ENCODE data around the gene IL17RA. TPM values are rescaled to one million over a fixed set of nuclear protein-coding genes. Genes with fewer than 3 reads are reported as not detected.

IL17RA gene
- total RNA-seq, 2 donors from 2014 or later: 7.9 to 12.2 TPM

GRCh38 chr22:17113600-17113999 lies 28.8 kb downstream of the IL17RA start:
- Histone ChIP-seq H3K36me3 (peaks cover 14% of the 10 kb centered on the region), H3K9me3 (no peaks in the 10 kb centered on the region), H3K27me3 (no peaks in the 10 kb centered on the region), H3K4me3 (no peak overlapping the region), H3K27ac (no peak overlapping the region), H3K4me1 (peaks cover 0 to 11% of the 10 kb centered on the region in 2 donors)
- DNase-seq (ENCODE audit: low spot score): no peak
- no peak for TF ChIP-seq CTCF (IDR thresholded peaks at IDR 0.05)

- no peak for DNase-seq (ENCODE audit: low spot score)
- Histone ChIP-seq H3K36me3 (peaks cover 6% of the 10 kb centered on the region), H3K4me3 (no peak overlapping the region), H3K4me1 (peaks cover 0 to 13% of the 10 kb centered on the region in 2 donors), H3K27ac (no peak overlapping the region), H3K27me3 (no peaks in the 10 kb centered on the region), H3K9me3 (no peaks in the 10 kb centered on the region)
- no peak for TF ChIP-seq CTCF (IDR thresholded peaks at IDR 0.05)
These were observed 29.5 kb downstream of the IL17RA start for GRCh38 chr22:17114173-17114897.

- peaks cover 1% of the 10 kb centered on the region for H3K36me3 ChIP-seq
These were observed 30.1 kb downstream of the IL17RA start for GRCh38 chr22:17114898-17115235.

GRCh38 chr22:17115236-17115635 lies 30.4 kb downstream of the IL17RA start:
- Histone ChIP-seq H3K9me3 (no peaks in the 10 kb centered on the region), H3K4me1 (peaks cover 0 to 18% of the 10 kb centered on the region in 2 donors), H3K4me3 (no peak overlapping the region), H3K36me3 (no peaks in the 10 kb centered on the region), H3K27me3 (no peaks in the 10 kb centered on the region), H3K27ac (no peak overlapping the region)
- no peak for DNase-seq (ENCODE audit: low spot score)
- TF ChIP-seq CTCF (IDR thresholded peaks at IDR 0.05): no peak

More at GRCh38 chr22:17114898-17115235, 30.1 kb downstream of the IL17RA start:
- peaks cover 0 to 18% of the 10 kb centered on the region in 2 donors for H3K4me1 ChIP-seq
- H3K27ac ChIP-seq: no peak overlapping the region
- no peak for TF ChIP-seq CTCF (IDR thresholded peaks at IDR 0.05)
- no peaks in the 10 kb centered on the region for H3K27me3 ChIP-seq
- no peak for DNase-seq (ENCODE audit: low spot score)
- no peaks in the 10 kb centered on the region for H3K9me3 ChIP-seq
- H3K4me3 ChIP-seq: no peak overlapping the region

- Histone ChIP-seq H3K4me3 (no peak overlapping the region), H3K27me3 (no peaks in the 10 kb centered on the region), H3K27ac (no peak overlapping the region), H3K9me3 (no peaks in the 10 kb centered on the region), H3K36me3 (no peaks in the 10 kb centered on the region), H3K4me1 (peaks cover 0 to 18% of the 10 kb centered on the region in 2 donors)
- TF ChIP-seq CTCF (IDR thresholded peaks at IDR 0.05): no peak
- DNase-seq (ENCODE audit: low spot score): no peak
These were observed 31.3 kb downstream of the IL17RA start for GRCh38 chr22:17115945-17116565.
